Tongue (tissue), 2 donors: ENCODE measurements around the gene MYO5C. TPM values are rescaled to one million over a fixed set of nuclear protein-coding genes. Genes with fewer than 3 reads are reported as not detected.

Experiments used
- DNase-seq: peaks from one replicate; pipeline ENCODE4 v3.0.0-alpha.2; 2015
- total RNA-seq: library from RNA; depleted of rRNA; stranded (reverse); fragments of >200 nt; gene quantifications from one replicate; pipeline ENCODE4 v1.2.3, GENCODE V29; 2014

MYO5C gene
- total RNA-seq, 1 donor from 2014 or later = 11.0 TPM

GRCh38 chr15:52276256-52276770 is 19.3 kb downstream of the MYO5C start:
- DNase-seq = no peak

GRCh38 chr15:52263563-52264282 is 31.9 kb downstream of the MYO5C start:
- DNase-seq = no peak

GRCh38 chr15:52262364-52262763 is 33.2 kb downstream of the MYO5C start:
- no peak for DNase-seq

GRCh38 chr15:52261498-52262242 is 33.9 kb downstream of the MYO5C start:
- DNase-seq = peak; percentile 41

- no peak for DNase-seq
These were observed 34.6 kb downstream of the MYO5C start for GRCh38 chr15:52261026-52261425.

- DNase-seq = no peak
These were observed 36.1 kb downstream of the MYO5C start for GRCh38 chr15:52259503-52259902.

- no peak for DNase-seq
These were observed 37.1 kb downstream of the MYO5C start for GRCh38 chr15:52258461-52258860.

GRCh38 chr15:52257734-52258062 is 37.9 kb downstream of the MYO5C start:
- DNase-seq = peak; percentile 44

- peak; percentile 71 for DNase-seq
These were observed 38.5 kb downstream of the MYO5C start for GRCh38 chr15:52256930-52257733.

GRCh38 chr15:52256366-52256765 is 39.2 kb downstream of the MYO5C start:
- DNase-seq = peak; percentile 90

GRCh38 chr15:52255935-52256334 is 39.7 kb downstream of the MYO5C start:
- no peak for DNase-seq

- no peak for DNase-seq
These were observed 40.6 kb downstream of the MYO5C start for GRCh38 chr15:52255008-52255407.

GRCh38 chr15:52254391-52254790 is 41.2 kb downstream of the MYO5C start:
- no peak for DNase-seq

- DNase-seq = no peak
These were observed 42.8 kb downstream of the MYO5C start for GRCh38 chr15:52252781-52253180.

- no peak for DNase-seq
These were observed 44.3 kb downstream of the MYO5C start for GRCh38 chr15:52251144-52251860.

GRCh38 chr15:52247461-52247860 is 48.1 kb downstream of the MYO5C start:
- no peak for DNase-seq

- no peak for DNase-seq
These were observed 48.7 kb downstream of the MYO5C start for GRCh38 chr15:52246686-52247431.

- DNase-seq = no peak
These were observed 51.7 kb downstream of the MYO5C start for GRCh38 chr15:52243697-52244555.

GRCh38 chr15:52243286-52243685 is 52.3 kb downstream of the MYO5C start:
- no peak for DNase-seq

- no peak for DNase-seq
These were observed 54.1 kb downstream of the MYO5C start for GRCh38 chr15:52241489-52241888.
